ENCODE data around the gene KCNMA1.

DNA sequence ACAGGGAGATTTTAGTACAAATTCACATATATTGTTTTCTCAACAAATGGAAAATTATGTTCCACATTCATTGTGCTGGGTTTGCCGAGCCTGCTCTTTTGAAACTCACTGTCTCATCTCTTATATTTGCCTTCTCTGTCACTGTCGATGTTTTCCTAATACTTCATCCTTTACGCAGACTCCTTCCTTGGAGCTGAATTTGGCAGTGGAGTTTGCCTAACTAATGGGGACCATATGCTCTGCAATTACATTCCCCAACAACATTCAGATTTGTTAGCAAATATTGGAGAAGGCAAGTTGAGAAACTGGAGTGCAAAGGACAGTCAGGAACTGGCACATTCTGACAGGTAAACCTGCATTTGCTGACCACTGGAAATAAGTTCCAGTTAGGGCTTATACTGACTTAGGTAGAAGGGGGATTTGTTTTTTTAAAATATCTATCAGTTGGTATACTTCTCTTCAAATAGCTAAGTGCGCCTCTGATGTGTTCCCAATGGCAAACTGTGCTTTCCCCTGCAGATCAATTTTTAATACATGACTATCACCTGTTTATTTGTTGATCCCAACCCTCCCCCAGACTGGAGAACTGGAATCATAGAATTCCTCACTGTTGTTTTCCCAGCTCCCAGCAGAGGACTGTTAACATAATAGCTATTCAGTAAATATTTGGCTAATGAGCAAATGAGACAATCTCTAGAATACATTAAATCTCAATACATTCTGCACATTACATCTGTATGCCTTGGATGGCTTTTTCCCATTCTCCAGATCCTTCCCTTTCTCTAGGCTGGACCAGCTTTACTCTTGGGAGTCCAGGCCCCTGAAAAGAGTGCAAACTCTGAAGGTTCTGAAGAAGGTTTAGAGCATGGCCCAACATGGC lies 769.3 kb downstream of the KCNMA1 start:
- TF ChIP-seq, protein P1, sequence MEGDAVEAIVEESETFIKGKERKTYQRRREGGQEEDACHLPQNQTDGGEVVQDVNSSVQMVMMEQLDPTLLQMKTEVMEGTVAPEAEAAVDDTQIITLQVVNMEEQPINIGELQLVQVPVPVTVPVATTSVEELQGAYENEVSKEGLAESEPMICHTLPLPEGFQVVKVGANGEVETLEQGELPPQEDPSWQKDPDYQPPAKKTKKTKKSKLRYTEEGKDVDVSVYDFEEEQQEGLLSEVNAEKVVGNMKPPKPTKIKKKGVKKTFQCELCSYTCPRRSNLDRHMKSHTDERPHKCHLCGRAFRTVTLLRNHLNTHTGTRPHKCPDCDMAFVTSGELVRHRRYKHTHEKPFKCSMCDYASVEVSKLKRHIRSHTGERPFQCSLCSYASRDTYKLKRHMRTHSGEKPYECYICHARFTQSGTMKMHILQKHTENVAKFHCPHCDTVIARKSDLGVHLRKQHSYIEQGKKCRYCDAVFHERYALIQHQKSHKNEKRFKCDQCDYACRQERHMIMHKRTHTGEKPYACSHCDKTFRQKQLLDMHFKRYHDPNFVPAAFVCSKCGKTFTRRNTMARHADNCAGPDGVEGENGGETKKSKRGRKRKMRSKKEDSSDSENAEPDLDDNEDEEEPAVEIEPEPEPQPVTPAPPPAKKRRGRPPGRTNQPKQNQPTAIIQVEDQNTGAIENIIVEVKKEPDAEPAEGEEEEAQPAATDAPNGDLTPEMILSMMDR (IDR thresholded peaks at IDR 0.05 in 4 of 5, conservative IDR thresholded peaks at IDR 0.05 in 1 of 5), result no peak
- TF ChIP-seq POLR2A (IDR thresholded peaks at IDR 0.05), result no peak
